Erythroblast (primary cell): ENCODE measurements around the gene REPIN1.

Experiments
- GATA1 ChIP-seq: IDR thresholded peaks from 2 replicates; pipeline ENCODE4 v1.6.1; 2011; ENCODE audit warnings: low read depth, mild to moderate bottlenecking, control low read depth, low read length, moderate library complexity
- POLR2A ChIP-seq: IDR thresholded peaks from 2 replicates; pipeline ENCODE4 v1.6.1; 2011; ENCODE audit warnings: mild to moderate bottlenecking, low read length

DNA sequence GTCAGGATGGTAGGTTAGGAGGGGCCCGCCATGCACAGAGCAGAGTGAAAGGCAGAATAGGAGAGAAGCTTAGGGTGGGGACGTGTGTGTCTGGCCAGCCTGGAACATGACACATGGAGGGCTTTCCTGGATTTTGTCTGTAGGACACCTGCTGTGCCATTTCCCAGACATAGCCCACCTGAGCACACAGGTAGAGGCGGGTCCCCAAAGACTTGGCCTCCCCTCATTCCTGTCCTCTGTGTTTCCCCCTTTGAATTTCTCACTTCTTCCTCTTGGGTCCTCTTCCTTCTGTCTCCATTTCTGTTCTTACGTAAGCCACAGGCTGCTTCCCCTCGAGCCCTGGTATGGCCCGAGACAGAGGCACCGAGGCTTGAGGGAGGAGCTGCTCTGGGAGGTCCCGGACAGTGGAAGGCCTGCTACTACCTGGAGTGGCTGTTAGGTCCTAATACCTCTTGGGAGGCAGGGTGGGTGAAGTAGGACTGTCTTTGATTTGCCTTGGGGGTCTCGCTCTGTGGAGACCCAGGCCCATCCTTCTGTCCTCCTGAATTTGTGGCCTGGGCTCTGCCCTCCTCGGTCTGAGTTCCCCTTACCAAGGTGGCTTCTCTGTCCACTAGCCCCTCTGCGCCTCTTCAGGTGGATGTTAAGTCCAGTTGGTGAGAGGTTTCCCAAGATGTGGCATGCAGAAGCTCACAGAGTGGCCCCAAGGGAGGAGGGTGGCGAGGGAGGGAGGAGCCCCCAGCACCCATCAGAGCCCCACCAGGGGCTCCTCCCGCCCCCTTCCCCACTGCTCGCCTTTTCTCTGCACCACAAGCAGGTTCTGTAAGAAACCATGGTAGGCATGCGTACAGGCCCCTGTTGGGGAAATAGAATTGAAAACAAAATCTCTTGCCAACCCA is 16.0 kb downstream of the REPIN1 start:
- TF ChIP-seq POLR2A (no peak), GATA1 (no peak)
